A673 (cell line): ENCODE results near the gene HIBADH.

Experiments
- CTCF ChIP-seq: fragments of 300-800, 200-600 bp; sonication (generic); conservative IDR thresholded peaks from 2 replicates; pipeline ENCODE4 v1.5.1; 2017; ENCODE audit warnings: low read depth, mild to moderate bottlenecking, antibody characterized with exemption, low read length, moderate library complexity, mixed read lengths
- EZH2 ChIP-seq: fragments of 200-600 bp; sonication (generic); IDR thresholded peaks from 2 replicates; pipeline ENCODE4 v1.6.1; 2017; ENCODE audit warnings: borderline replicate concordance, low read depth, mild to moderate bottlenecking, mixed read lengths, antibody characterized with exemption, low read length; ENCODE audit not compliant: poor library complexity, severe bottlenecking

- TF ChIP-seq CTCF = no peak
- TF ChIP-seq EZH2 = no peak
These were observed 146.3 kb downstream of the HIBADH start for GRCh38 chr7:27516421-27516820.
